Measurements from ENCODE around the gene HTN3. TPM values are rescaled to one million over a fixed set of nuclear protein-coding genes. Genes with fewer than 3 reads are reported as not detected.
A peak's percentile ranks its signal among the peaks of the same experiment; 100 is the strongest.
"Not testable (repeated sequence)": the region's sequence is repeated elsewhere in the genome, so short reads cannot be mapped to it uniquely, and the experiment has no call there.

HTN3 gene
- total and polyA plus RNA-seq, 9 of the 15 experiments (the other 6 are each of a cell fraction or from before 2014, with no cell fraction given): not detected

DNA sequence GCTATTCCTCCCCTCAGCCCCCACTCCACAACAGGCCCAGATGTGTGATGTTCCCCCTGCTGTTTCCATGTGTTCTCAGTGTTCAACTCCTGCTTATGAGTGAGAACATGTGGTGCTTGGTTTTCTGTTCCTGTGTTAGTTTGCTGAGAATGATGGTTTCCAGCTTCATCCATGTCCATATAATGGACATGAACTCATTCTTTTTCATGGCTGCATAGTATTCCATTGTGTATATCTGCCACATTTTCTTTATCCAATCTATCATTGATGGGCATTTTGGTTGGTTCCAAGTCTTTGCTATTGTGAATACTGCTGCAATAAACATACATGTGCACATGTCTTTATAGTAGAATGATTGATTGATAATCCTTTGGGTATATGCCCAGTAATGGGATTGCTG, 11.7 kb downstream of the HTN3 start:
- H3K79me2 ChIP-seq (ENCODE audit: control insufficient read depth, insufficient read depth, low read length); H2AFZ ChIP-seq (ENCODE audit: low read depth, low read length); BruUV-seq (replicated peaks); ATAC-seq; H3K9ac ChIP-seq (ENCODE audit: insufficient read depth in 1 of 2, low read depth in 2 of 2, low read length in 2 of 2); H3K9me3 ChIP-seq (replicated peaks; ENCODE audit: control insufficient read depth, insufficient read depth, low read depth, low read length); H3K4me2 ChIP-seq (ENCODE audit: insufficient read depth, low read length); in situ Hi-C loops (cut with MboI); H3K36me3 ChIP-seq (ENCODE audit: control insufficient read depth, insufficient read depth, low read length); H3K27me3 ChIP-seq (ENCODE audit: control insufficient read depth in 2 of 2, insufficient read depth in 2 of 2, low read length in 2 of 2); H3K9me1 ChIP-seq (ENCODE audit: control insufficient read depth, insufficient read depth, low read length); DNase-seq (ENCODE audit: extremely low read depth in 1 of 4, low spot score in 3 of 4); H3K4me1 ChIP-seq (replicated peaks in 1 of 2; ENCODE audit: control insufficient read depth in 2 of 2, insufficient read depth in 2 of 2, low read length in 2 of 2); H4K20me1 ChIP-seq (replicated peaks; ENCODE audit: control insufficient read depth, insufficient read depth, low read length); FAIRE-seq; POLR2A ChIA-PET; CTCF ChIA-PET (ENCODE audit: low intra/inter-chr PET ratio); H3K27ac ChIP-seq (ENCODE audit: extremely low read depth, low read depth, low read length); H3K4me3 ChIP-seq; intact Hi-C loops (cut with micrococcal nuclease): not testable (repeated sequence)
- TF ChIP-seq ZNF146 (CRISPR knock-in tag; IDR thresholded peaks at IDR 0.05; ENCODE audit: unreplicated experiment): peak; percentile 80

DNA sequence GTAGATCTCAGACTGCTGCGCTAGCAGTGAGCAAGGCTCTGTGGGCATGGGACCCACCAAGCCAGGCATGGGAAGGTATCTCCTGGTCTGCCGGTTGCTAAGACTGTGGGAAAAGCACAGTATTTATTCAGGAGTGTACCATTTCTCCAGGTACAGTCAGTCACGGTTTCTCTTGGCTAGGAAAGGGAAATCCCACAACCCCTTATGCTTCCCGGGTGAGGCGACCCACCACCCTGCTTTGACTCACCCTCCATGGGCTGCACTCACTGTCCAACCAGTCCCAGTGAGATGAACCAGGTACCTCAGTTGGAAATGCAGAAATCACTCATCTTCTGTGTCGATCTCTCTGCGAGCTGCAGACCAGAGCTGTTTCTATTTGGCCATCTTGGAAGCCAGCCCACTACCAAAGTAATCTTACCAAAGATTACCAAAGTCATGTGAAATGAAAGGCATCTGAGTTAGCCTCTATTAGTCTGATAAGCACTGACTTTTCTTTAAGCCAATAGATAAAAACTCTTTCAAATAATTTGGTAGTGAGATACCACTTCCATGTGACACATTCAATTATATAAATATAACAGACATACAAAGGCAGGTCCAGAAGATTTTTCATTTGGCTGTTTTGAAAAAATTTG, 13.5 kb downstream of the HTN3 start:
- ATAC-seq: no peak
- no TSS peak for BruUV-seq (replicated peaks)

DNA sequence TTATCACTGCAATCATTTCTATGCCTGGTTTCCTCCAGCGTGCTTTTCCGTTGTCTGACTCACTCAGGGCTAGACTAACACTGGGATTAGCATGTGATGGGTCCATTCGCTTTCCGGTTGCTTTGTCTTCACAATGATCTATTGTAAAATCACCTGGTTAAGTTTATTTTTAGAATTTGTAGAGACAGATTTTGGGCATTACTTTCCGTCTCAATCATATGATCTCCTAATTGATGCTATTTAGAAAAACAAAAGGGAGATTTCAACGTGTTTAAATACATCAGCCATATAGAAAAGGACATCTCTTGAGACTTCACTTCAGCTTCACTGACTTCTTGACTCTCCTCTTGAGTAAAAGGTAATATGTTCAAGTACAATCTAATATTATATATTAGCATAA, 21.9 kb downstream of the HTN3 start, which contains the start of gene HTN1:
TSS of gene HTN1 (plus strand) at position 301 of the 400 bp plus-strand sequence. CDS start 2,639 bp downstream, outside the sequence.
- H3K9me3 ChIP-seq (replicated peaks; ENCODE audit: control insufficient read depth, insufficient read depth, low read depth, low read length); H3K27ac ChIP-seq (ENCODE audit: extremely low read depth, low read depth, low read length); H2AFZ ChIP-seq (ENCODE audit: low read depth, low read length); H3K4me3 ChIP-seq; H3K9me1 ChIP-seq (ENCODE audit: control insufficient read depth, insufficient read depth, low read length); H3K4me2 ChIP-seq (ENCODE audit: insufficient read depth, low read length); H3K4me1 ChIP-seq (replicated peaks in 1 of 2; ENCODE audit: control insufficient read depth in 2 of 2, insufficient read depth in 2 of 2, low read length in 2 of 2); H3K27me3 ChIP-seq (ENCODE audit: control insufficient read depth in 2 of 2, insufficient read depth in 2 of 2, low read length in 2 of 2); H3K9ac ChIP-seq (ENCODE audit: insufficient read depth in 1 of 2, low read depth in 2 of 2, low read length in 2 of 2); ATAC-seq; POLR2A ChIA-PET; H4K20me1 ChIP-seq (replicated peaks; ENCODE audit: control insufficient read depth, insufficient read depth, low read length); H3K79me2 ChIP-seq (ENCODE audit: control insufficient read depth, insufficient read depth, low read length); in situ Hi-C loops (cut with MboI); intact Hi-C loops (cut with micrococcal nuclease); BruUV-seq (replicated peaks); H3K36me3 ChIP-seq (ENCODE audit: control insufficient read depth, insufficient read depth, low read length); CTCF ChIA-PET (ENCODE audit: low intra/inter-chr PET ratio); DNase-seq (ENCODE audit: extremely low read depth in 1 of 4, low spot score in 3 of 4); FAIRE-seq: not testable (repeated sequence)
- WGBS (ENCODE audit: insufficient coverage, low coverage, missing lambda C conversion rate): 0% methylated on average over 4 of the region's 6 CpGs

More for the DNA sequence above, 13.5 kb downstream of the HTN3 start:
- H3K4me2 ChIP-seq (ENCODE audit: insufficient read depth, low read length): no peak overlapping the region
- H3K9ac ChIP-seq (ENCODE audit: insufficient read depth in 1 of 2, low read depth in 2 of 2, low read length in 2 of 2): no peak overlapping the region
- H2AFZ ChIP-seq (ENCODE audit: low read depth, low read length): no peak overlapping the region
- POLR2A ChIA-PET: no interaction called here
- no peaks in the 10 kb centered on the region for H3K36me3 ChIP-seq (ENCODE audit: control insufficient read depth, insufficient read depth, low read length)
- WGBS (ENCODE audit: insufficient coverage, low coverage, missing lambda C conversion rate): 6% methylated on average over 7 of the region's 7 CpGs
- H4K20me1 ChIP-seq (replicated peaks; ENCODE audit: control insufficient read depth, insufficient read depth, low read length): no peaks in the 10 kb centered on the region
- DNase-seq (ENCODE audit: extremely low read depth in 1 of 4, low spot score in 3 of 4) (no peak), FAIRE-seq (no peak)
- H3K9me1 ChIP-seq (ENCODE audit: control insufficient read depth, insufficient read depth, low read length): no peaks in the 10 kb centered on the region
- H3K9me3 ChIP-seq (replicated peaks; ENCODE audit: control insufficient read depth, insufficient read depth, low read depth, low read length): no peaks in the 10 kb centered on the region; the same call in 1 of the 2 replicates
- H3K27ac ChIP-seq (ENCODE audit: extremely low read depth, low read depth, low read length): no peak overlapping the region
- CTCF ChIA-PET (ENCODE audit: low intra/inter-chr PET ratio): no interaction called here
- no peaks in the 10 kb centered on the region for H3K4me1 ChIP-seq (replicated peaks in 1 of 2; ENCODE audit: control insufficient read depth in 2 of 2, insufficient read depth in 2 of 2, low read length in 2 of 2)
- no peaks in the 10 kb centered on the region for H3K79me2 ChIP-seq (ENCODE audit: control insufficient read depth, insufficient read depth, low read length)
- H3K4me3 ChIP-seq: no peak overlapping the region
- no peak for TF ChIP-seq CTBP1 (IDR thresholded peaks at IDR 0.05; ENCODE audit: borderline replicate concordance)
- no peak for TF ChIP-seq BDP1 (IDR thresholded peaks at IDR 0.05; ENCODE audit: insufficient read depth, insufficient read length)
- no peak for TF ChIP-seq KDM5B (IDR thresholded peaks at IDR 0.05; ENCODE audit: insufficient replicate concordance, low read depth, low read length)
- TF ChIP-seq KAT8 (IDR thresholded peaks at IDR 0.05; ENCODE audit: low read depth): no peak
- no peak for TF ChIP-seq PHB2 (IDR thresholded peaks at IDR 0.05; ENCODE audit: low read depth)
- no peak for TF ChIP-seq SRSF7 (optimal IDR thresholded peaks at IDR 0.05; ENCODE audit: low read depth, low read length)
- TF ChIP-seq, protein P1, sequence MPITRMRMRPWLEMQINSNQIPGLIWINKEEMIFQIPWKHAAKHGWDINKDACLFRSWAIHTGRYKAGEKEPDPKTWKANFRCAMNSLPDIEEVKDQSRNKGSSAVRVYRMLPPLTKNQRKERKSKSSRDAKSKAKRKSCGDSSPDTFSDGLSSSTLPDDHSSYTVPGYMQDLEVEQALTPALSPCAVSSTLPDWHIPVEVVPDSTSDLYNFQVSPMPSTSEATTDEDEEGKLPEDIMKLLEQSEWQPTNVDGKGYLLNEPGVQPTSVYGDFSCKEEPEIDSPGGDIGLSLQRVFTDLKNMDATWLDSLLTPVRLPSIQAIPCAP (CRISPR knock-in tag; IDR thresholded peaks at IDR 0.05; ENCODE audit: borderline replicate concordance): no peak
- in situ Hi-C loops (cut with MboI) (no loop called here), intact Hi-C loops (cut with micrococcal nuclease) (no loop called here)
- H3K27me3 ChIP-seq (ENCODE audit: control insufficient read depth in 2 of 2, insufficient read depth in 2 of 2, low read length in 2 of 2): no peaks in the 10 kb centered on the region
